ENCODE data around the gene VAT1L.

- TF ChIP-seq, protein P1, sequence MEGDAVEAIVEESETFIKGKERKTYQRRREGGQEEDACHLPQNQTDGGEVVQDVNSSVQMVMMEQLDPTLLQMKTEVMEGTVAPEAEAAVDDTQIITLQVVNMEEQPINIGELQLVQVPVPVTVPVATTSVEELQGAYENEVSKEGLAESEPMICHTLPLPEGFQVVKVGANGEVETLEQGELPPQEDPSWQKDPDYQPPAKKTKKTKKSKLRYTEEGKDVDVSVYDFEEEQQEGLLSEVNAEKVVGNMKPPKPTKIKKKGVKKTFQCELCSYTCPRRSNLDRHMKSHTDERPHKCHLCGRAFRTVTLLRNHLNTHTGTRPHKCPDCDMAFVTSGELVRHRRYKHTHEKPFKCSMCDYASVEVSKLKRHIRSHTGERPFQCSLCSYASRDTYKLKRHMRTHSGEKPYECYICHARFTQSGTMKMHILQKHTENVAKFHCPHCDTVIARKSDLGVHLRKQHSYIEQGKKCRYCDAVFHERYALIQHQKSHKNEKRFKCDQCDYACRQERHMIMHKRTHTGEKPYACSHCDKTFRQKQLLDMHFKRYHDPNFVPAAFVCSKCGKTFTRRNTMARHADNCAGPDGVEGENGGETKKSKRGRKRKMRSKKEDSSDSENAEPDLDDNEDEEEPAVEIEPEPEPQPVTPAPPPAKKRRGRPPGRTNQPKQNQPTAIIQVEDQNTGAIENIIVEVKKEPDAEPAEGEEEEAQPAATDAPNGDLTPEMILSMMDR (conservative IDR thresholded peaks at IDR 0.05 in 1 of 2, IDR thresholded peaks at IDR 0.05 in 1 of 2; ENCODE audit: low read depth in 1 of 2, low read length in 2 of 2): no peak
- TF ChIP-seq EZH2 (IDR thresholded peaks at IDR 0.05; ENCODE audit: low read length, missing control alignments): no peak
Measured at GRCh38 chr16:77788181-77789084, at the start of gene VAT1L.
